SH-SY5Y (cell line): ENCODE measurements around the gene PNMT.

Source experiments
- GATA2 ChIP-seq: IDR thresholded peaks from 2 replicates; pipeline ENCODE4 v1.6.1; 2011; ENCODE audit warnings: mild to moderate bottlenecking, low read depth, low read length
- GATA3 ChIP-seq: IDR thresholded peaks from 2 replicates; pipeline ENCODE4 v1.6.1; 2011; ENCODE audit warnings: low read depth, mild to moderate bottlenecking, low read length, moderate library complexity

DNA sequence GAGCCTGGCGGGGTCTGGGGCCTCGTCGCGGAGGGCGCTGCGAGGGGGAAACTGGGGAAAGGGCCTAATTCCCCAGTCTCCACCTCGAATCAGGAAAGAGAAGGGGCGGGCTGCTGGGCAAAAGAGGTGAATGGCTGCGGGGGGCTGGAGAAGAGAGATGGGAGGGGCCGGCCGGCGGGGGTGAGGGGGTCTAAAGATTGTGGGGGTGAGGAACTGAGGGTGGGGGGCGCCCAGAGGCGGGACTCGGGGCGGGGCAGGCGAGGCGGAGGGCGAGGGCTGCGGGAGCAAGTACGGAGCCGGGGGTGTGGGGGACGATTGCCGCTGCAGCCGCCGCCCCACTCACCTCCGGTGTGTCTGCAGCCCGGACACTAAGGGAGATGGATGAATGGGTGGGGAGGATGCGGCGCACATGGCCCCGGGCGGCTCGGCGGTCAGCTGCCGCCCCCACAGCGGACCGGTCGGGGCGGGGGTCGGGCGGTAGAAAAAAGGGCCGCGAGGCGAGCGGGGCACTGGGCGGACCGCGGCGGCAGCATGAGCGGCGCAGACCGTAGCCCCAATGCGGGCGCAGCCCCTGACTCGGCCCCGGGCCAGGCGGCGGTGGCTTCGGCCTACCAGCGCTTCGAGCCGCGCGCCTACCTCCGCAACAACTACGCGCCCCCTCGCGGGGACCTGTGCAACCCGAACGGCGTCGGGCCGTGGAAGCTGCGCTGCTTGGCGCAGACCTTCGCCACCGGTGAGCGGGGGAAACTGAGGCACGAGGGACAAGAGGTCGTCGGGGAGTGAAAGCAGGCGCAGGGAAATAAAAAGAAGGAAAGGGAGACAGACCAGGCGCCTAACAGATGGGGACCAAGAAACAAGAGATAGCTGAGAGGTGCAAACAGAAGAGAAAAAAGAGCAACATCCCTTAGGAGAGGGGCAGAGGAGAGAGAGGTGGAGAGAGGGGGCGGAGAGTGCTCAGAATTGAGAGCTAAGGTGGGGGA lies at the start of gene PNMT:
- TF ChIP-seq GATA3 = no peak
- TF ChIP-seq GATA2 = no peak
